ENCODE results near the gene MAGI1. TPM values are rescaled to one million over a fixed set of nuclear protein-coding genes. Genes with fewer than 3 reads are reported as not detected.

MAGI1 gene
- total RNA-seq, 4 donors from 2014 or later, result 7.6 to 42.9 (median 37.0) TPM

DNA sequence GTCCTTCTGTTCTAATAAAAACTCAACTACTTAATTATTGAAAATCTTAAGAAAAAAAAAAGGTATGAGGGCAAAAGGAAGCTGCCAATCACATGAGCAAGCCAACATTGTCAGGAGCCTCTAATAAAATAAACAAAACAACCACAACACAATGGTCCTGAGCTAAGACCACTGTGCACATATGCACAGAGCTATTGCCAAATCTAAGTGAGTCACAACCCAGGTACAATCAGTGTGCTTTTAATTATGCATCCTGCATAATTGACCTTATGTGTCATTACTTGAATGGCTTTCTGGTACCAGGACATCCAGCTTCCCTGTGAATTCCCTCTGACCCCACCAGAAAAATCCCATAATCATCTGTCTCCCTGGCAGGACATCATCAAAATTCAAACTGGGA, 639.8 kb downstream of the MAGI1 start:
- no peaks in the 10 kb centered on the region for H3K9me3 ChIP-seq
- no peak overlapping the region for H3K27ac ChIP-seq
- no peak for DNase-seq
- intact Hi-C loops (cut with DNase I; ENCODE audit: low total_unique reads), result no loop called here
- H3K36me3 ChIP-seq, result no peaks in the 10 kb centered on the region
- H3K4me1 ChIP-seq, result no peaks in the 10 kb centered on the region
- H3K4me3 ChIP-seq, result no peak overlapping the region
- TF ChIP-seq POLR2A (IDR thresholded peaks at IDR 0.05), result no peak
- TF ChIP-seq, protein P1, sequence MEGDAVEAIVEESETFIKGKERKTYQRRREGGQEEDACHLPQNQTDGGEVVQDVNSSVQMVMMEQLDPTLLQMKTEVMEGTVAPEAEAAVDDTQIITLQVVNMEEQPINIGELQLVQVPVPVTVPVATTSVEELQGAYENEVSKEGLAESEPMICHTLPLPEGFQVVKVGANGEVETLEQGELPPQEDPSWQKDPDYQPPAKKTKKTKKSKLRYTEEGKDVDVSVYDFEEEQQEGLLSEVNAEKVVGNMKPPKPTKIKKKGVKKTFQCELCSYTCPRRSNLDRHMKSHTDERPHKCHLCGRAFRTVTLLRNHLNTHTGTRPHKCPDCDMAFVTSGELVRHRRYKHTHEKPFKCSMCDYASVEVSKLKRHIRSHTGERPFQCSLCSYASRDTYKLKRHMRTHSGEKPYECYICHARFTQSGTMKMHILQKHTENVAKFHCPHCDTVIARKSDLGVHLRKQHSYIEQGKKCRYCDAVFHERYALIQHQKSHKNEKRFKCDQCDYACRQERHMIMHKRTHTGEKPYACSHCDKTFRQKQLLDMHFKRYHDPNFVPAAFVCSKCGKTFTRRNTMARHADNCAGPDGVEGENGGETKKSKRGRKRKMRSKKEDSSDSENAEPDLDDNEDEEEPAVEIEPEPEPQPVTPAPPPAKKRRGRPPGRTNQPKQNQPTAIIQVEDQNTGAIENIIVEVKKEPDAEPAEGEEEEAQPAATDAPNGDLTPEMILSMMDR (IDR thresholded peaks at IDR 0.05), result no peak
- no peaks in the 10 kb centered on the region for H3K27me3 ChIP-seq

GRCh38 chr3:65396078-65396477, 642.6 kb downstream of the MAGI1 start:
- H3K4me1 ChIP-seq, result no peaks in the 10 kb centered on the region
- no peak for DNase-seq
- H3K36me3 ChIP-seq, result no peaks in the 10 kb centered on the region
- no peak for TF ChIP-seq POLR2A (IDR thresholded peaks at IDR 0.05)
- TF ChIP-seq, protein P1 (IDR thresholded peaks at IDR 0.05), result no peak
- intact Hi-C loops (cut with DNase I; ENCODE audit: low total_unique reads), result no loop called here
- no peaks in the 10 kb centered on the region for H3K27me3 ChIP-seq
- no peak overlapping the region for H3K27ac ChIP-seq
- H3K9me3 ChIP-seq, result no peaks in the 10 kb centered on the region
- H3K4me3 ChIP-seq, result no peak overlapping the region

GRCh38 chr3:65391068-65391467, 647.6 kb downstream of the MAGI1 start:
- intact Hi-C loops (cut with DNase I; ENCODE audit: low total_unique reads), result no loop called here
- no peak for DNase-seq
- no peaks in the 10 kb centered on the region for H3K27me3 ChIP-seq
- TF ChIP-seq POLR2A (IDR thresholded peaks at IDR 0.05), result no peak
- TF ChIP-seq, protein P1 (IDR thresholded peaks at IDR 0.05), result no peak
- no peaks in the 10 kb centered on the region for H3K9me3 ChIP-seq
- H3K4me3 ChIP-seq, result no peak overlapping the region
- H3K27ac ChIP-seq, result no peak overlapping the region
- no peaks in the 10 kb centered on the region for H3K36me3 ChIP-seq
- H3K4me1 ChIP-seq, result no peaks in the 10 kb centered on the region

DNA sequence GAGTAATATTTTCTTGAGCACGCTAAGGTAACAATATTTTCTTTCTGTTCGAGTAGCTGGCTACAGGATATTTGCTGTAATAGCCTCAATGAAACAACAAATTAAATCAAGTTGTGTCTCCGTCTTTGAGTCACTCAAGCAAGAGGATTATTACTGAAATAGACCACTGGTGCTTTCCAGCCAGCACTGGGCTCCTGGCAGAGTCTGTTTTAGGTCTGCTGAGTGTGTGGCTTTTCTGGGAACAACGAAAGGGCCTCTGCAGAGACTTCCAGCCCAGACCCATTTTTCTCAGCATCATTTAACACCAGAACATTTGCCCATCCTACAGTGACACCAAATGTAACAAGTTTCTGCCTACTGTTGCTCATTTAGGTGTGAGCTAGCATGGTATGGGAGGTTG, 652.9 kb downstream of the MAGI1 start:
- Histone ChIP-seq H3K4me3 (no peak overlapping the region), H3K27me3 (no peaks in the 10 kb centered on the region), H3K4me1 (no peaks in the 10 kb centered on the region), H3K36me3 (no peaks in the 10 kb centered on the region), H3K9me3 (no peaks in the 10 kb centered on the region), H3K27ac (no peak overlapping the region)
- no peak for DNase-seq
- intact Hi-C loops (cut with DNase I; ENCODE audit: low total_unique reads), result no loop called here
- TF ChIP-seq POLR2A (IDR thresholded peaks at IDR 0.05), result no peak
- TF ChIP-seq, protein P1 (IDR thresholded peaks at IDR 0.05), result no peak

- DNase-seq, result no peak
- intact Hi-C loops (cut with DNase I; ENCODE audit: low total_unique reads), result no loop called here
- Histone ChIP-seq H3K27me3 (no peaks in the 10 kb centered on the region), H3K27ac (no peak overlapping the region), H3K36me3 (no peaks in the 10 kb centered on the region), H3K4me1 (no peaks in the 10 kb centered on the region), H3K9me3 (no peaks in the 10 kb centered on the region), H3K4me3 (no peak overlapping the region)
- TF ChIP-seq, protein P1 (IDR thresholded peaks at IDR 0.05), result no peak
These were observed 657.2 kb downstream of the MAGI1 start for GRCh38 chr3:65381496-65382010.

Data from uterus (tissue), 4 donors.